ENCODE measurements around the gene XPR1.

DNA sequence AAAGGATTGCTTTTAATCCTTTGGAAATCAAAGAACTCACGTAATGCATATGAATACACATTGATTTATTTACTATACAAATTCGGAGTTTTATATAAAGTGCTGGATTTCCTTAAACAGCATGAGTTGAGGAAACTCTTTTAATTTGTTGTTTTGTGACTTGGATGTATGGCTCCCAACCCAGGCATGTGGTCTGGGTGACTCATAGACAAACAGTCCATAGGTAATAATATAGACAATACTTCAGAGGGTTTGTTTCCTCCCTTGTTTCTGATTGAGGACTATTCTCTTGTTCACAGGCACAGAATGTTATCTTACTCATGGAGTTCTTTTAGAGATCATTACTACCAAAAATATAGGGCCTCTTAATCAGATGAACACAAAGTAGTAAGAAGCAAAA lies 43.8 kb downstream of the XPR1 start:
- TF ChIP-seq, protein P1, sequence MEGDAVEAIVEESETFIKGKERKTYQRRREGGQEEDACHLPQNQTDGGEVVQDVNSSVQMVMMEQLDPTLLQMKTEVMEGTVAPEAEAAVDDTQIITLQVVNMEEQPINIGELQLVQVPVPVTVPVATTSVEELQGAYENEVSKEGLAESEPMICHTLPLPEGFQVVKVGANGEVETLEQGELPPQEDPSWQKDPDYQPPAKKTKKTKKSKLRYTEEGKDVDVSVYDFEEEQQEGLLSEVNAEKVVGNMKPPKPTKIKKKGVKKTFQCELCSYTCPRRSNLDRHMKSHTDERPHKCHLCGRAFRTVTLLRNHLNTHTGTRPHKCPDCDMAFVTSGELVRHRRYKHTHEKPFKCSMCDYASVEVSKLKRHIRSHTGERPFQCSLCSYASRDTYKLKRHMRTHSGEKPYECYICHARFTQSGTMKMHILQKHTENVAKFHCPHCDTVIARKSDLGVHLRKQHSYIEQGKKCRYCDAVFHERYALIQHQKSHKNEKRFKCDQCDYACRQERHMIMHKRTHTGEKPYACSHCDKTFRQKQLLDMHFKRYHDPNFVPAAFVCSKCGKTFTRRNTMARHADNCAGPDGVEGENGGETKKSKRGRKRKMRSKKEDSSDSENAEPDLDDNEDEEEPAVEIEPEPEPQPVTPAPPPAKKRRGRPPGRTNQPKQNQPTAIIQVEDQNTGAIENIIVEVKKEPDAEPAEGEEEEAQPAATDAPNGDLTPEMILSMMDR (IDR thresholded peaks at IDR 0.05) = no peak
- no peak for TF ChIP-seq POLR2AphosphoS5 (IDR thresholded peaks at IDR 0.05)
- no peak for TF ChIP-seq POLR2A (IDR thresholded peaks at IDR 0.05)

Measured in transverse colon (tissue), 4 donors.